H1 (cell line): ENCODE results near the gene PRSS22. TPM values are rescaled to one million over a fixed set of nuclear protein-coding genes. Genes with fewer than 3 reads are reported as not detected.
A peak's percentile ranks its signal among the peaks of the same experiment; 100 is the strongest.

ENCODE experiments used
- BCL11A ChIP-seq, 2 experiments: IDR thresholded peaks; one replicate each; pipeline ENCODE4 v1.6.1; 2011; ENCODE audit warnings: low read depth in 2 of 2, low read length in 2 of 2, mild to moderate bottlenecking in 2 of 2
- CHD1 ChIP-seq: IDR thresholded peaks from 2 replicates; pipeline ENCODE4 v1.6.1; 2012; ENCODE audit warnings: low read depth, low read length, improper control_type of control experiment
- CHD7 ChIP-seq: fragments of 300-600 bp; sonication (generic); IDR thresholded peaks from 2 replicates; pipeline ENCODE4 v1.7.1; 2012; ENCODE audit warnings: low read length, moderate library complexity, mild to moderate bottlenecking, inconsistent platforms; ENCODE audit not compliant: insufficient replicate concordance
- CTCF ChIP-seq, 3 experiments: IDR thresholded peaks; 1 replicate in 2 of 3; 2 replicates in 1 of 3; pipeline versions ENCODE4 v1.5.1 to v1.6.1; 2011; ENCODE audit warnings: low read length in 3 of 3, mild to moderate bottlenecking in 3 of 3, inconsistent platforms in 2 of 3, low read depth in 1 of 3, moderate library complexity in 1 of 3; ENCODE audit not compliant: insufficient read depth in 1 of 3; ENCODE audit errors: control extremely low read depth in 1 of 3
- JUND ChIP-seq: IDR thresholded peaks from 2 replicates; pipeline ENCODE4 v1.6.1; 2011; ENCODE audit warnings: mild to moderate bottlenecking, improper control_type of control experiment, low read length
- RAD21 ChIP-seq, 2 experiments: IDR thresholded peaks in 1 of 2; conservative IDR thresholded peaks in 1 of 2; 2 replicates each; pipeline ENCODE4 v1.6.1; 2011; ENCODE audit warnings: low read depth in 2 of 2, low read length in 2 of 2, improper control_type of control experiment in 1 of 2, inconsistent platforms in 1 of 2, mild to moderate bottlenecking in 1 of 2, moderate library complexity in 1 of 2
- RBBP5 ChIP-seq: IDR thresholded peaks from 2 replicates; pipeline ENCODE4 v1.7.1; 2012; ENCODE audit warnings: low read depth, mild to moderate bottlenecking, inconsistent platforms, low read length, moderate library complexity, borderline replicate concordance
- TAF1 ChIP-seq: IDR thresholded peaks from 2 replicates; pipeline ENCODE4 v1.6.1; 2011; ENCODE audit warnings: mild to moderate bottlenecking, low read depth, low read length
- polyA plus RNA-seq, 7 experiments: library from polyadenylated mRNA; depleted of rRNA in 3 of 7; stranded (reverse) in 5 of 7; unstranded in 2 of 7; fragments of >200 nt in 5 of 7; fragments of 200-250 nt in 2 of 7; gene quantifications; 1 replicate in 5 of 7; 2 replicates in 1 of 7; 4 replicates in 1 of 7; pipeline versions ENCODE4 v1.2.1 to v1.2.3, GENCODE V29; 2011 to 2013; ENCODE audit warnings: missing spikeins in 2 of 7, mixed read lengths in 2 of 7
- total RNA-seq: library from RNA; stranded (reverse); fragmentation: NEBNext Ultra II Directional; extraction: Animal tissue kit (Norgen Biotek cat#: 25700); gene quantifications from 2 replicates; pipeline ENCODE4 v1.2.1, GENCODE V29; 2021

PRSS22 gene
- total and polyA plus RNA-seq, 2 of the 8 experiments (the other 6 are each of a cell fraction or from before 2014, with no cell fraction given) = 4.0 to 4.4 TPM

GRCh38 chr16:2816751-2817339 is 41.1 kb downstream of the PRSS22 start, which contains the start of gene PRSS21 (continued):
- no peak for TF ChIP-seq CHD7
- no peak for TF ChIP-seq RBBP5
- TF ChIP-seq CTCF (IDR thresholded peaks at IDR 0.05; ENCODE audit: control extremely low read depth in 1 of 3, insufficient read depth in 1 of 3, low read depth in 1 of 3, low read length in 3 of 3) = peak; percentile 40 to 66 (median 44)
- no peak for TF ChIP-seq CHD1
- no peak for TF ChIP-seq BCL11A (IDR thresholded peaks at IDR 0.05; ENCODE audit: low read depth in 2 of 2, low read length in 2 of 2)
- peak; percentile 21 to 47; a peak in 3 of 4 replicates for TF ChIP-seq RAD21 (IDR thresholded peaks at IDR 0.05 in 1 of 2, conservative IDR thresholded peaks at IDR 0.05 in 1 of 2; ENCODE audit: low read depth in 2 of 2, low read length in 2 of 2)
- TF ChIP-seq TAF1 = no peak
- TF ChIP-seq JUND = no peak
